HG03571 (cell line): ENCODE measurements around the gene UBE4A.
A peak's percentile ranks its signal among the peaks of the same experiment; 100 is the strongest.
"Not testable (repeated sequence)": the region's sequence is repeated elsewhere in the genome, so short reads cannot be mapped to it uniquely, and the experiment has no call there.

ENCODE experiments used
- ATAC-seq: cut with Tn5 transposase; IDR thresholded peaks from one replicate; pipeline ENCODE4 v1.9.1; 2021; ENCODE audit not compliant: unreplicated experiment

Gene UBE4A

DNA sequence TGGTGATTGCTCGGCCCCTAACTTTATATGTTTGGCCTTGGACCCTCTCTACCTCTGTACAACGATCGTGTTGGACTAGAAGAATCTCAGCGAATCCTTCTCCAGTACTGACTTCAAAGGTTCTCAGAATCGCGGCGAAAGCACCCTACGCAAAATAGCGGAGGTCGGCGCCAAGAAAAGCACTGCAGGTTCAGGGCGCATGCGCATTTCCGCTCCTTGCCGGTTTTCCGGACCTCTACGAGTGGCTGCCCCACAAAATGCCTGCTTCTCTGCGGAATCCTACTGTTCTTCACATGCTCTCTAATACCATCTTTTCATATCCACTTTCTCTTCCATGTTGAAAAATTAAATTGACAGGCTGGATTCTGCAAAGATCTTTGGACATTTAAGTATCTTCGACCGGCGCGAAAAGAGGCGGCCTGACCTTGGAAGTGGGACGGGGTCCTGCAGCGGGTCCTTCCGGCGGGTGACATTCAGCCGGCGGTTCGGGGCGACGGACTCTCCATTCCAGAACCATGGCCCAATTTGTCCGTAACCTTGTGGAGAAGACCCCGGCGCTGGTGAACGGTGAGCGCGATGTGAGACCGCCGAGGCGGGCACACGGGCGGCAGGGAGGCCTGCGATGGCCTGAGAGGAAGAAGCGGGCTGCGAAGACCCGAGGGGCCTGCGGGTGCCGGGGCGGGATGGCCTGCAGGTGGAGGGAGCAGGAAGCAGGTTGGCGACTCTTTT is 41.9 kb downstream of the UBE4A start, which contains the start of gene ATP5MG:
TSS of gene ATP5MG (plus strand) at position 456 of the 729 bp plus-strand sequence. CDS start at position 516, 60 bp downstream.
- ATAC-seq, result peak; percentile 48

DNA sequence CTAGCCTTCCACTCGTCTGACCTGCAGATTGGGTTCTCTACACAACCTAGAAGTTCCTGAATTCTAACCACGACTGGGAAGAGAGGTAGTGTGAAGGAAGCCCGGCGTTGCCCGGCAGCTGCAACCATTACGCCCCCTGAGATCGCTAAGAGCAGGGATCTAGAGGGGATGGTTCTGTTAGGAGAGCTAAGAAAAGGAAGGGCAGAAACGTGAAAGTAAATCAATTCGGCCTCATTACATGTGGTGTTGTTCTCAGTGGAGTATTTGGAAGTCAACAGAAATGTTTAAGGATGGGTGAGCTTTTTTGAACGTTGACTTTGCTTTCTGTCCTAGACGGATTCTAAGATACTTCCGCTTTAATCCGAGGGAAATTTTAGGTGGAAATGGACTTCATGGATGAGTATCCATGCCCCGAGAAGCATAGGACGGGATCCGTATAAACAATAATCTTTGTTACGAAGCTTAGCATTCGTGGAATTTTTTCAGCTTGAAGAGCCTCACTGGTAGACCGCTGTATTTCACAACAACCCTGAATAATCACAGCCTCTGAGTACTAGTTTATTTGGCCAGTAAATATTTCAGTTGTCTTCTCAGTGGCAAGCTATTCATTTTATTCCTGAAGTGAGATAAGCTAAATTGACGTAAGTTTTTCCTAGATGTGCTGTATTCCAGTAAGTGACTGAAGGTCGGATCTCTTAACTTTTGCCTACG is 42.6 kb downstream of the UBE4A start:
- no peak for ATAC-seq

DNA sequence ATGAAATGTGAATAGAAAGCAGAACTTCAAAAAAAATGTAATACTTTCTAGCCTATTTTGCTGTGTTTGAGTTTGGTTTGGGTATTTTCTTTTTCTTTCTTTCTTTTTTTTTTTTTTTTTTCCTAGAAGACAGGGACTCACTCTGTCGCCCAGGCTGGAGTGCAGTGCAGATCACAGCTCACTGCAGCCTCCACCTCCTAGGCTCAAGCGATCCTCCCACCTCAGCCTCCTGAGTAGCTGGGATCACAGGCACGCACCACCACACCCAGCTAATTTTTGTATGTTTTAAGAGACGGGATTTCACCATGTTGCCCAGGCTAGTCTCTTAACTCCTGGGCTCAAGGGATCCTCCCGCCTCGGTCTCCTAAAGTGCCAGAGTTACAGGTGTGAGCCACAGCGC is 43.2 kb downstream of the UBE4A start:
- not testable (repeated sequence) for ATAC-seq

DNA sequence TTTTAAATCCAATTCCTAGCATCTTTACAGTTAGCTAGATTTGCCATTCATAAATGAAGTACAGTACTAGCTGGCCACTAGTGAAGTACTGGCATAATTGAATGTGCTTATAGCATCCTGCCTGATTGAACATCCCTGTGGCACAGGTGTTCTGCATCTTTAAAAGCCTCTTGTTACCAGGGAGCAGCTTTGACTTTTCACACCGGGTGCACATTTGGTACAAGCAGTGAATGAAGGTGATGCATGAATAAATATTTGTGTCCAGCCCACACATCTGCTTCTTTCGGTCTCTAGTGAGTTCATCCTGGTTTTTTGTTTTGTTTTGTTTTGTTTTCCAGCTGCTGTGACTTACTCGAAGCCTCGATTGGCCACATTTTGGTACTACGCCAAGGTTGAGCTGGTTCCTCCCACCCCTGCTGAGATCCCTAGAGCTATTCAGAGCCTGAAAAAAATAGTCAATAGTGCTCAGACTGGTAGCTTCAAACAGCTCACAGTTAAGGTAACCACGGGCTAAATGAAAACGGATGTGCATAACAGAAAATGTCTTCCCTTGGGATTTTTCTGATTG is 47.3 kb downstream of the UBE4A start:
- ATAC-seq, result no peak

DNA sequence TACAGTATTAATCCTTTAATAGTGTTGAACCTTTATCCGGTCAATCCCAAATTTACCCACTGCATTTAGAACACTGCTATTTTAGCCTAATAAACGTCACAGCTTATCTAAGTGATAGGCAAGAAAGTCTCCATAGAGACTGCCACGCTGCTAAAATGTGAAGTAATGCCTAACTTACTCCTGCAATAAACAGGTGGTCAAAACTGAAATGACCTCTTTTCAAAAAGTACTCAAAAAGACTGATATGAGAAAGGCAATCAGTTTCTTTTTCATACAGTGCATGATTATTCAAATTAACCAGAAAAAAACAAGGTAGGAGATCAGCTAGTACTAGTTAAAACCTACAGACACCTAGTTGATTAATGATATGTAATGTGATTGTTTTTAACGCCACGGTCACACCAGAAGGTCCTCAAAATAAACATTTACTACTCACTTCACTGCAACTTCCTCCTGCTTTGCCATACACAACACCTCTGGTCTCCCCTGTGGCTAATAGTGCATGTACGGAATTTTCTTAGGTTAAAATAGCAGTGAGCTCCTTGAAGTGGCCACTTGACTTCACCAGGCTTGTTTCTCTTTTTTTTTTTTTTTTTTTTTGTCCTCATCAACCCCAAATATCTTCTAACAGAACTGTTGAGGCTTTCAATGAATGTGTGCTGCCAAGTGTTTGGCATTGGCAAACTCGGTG is 50.8 kb downstream of the UBE4A start:
- ATAC-seq, result no peak

DNA sequence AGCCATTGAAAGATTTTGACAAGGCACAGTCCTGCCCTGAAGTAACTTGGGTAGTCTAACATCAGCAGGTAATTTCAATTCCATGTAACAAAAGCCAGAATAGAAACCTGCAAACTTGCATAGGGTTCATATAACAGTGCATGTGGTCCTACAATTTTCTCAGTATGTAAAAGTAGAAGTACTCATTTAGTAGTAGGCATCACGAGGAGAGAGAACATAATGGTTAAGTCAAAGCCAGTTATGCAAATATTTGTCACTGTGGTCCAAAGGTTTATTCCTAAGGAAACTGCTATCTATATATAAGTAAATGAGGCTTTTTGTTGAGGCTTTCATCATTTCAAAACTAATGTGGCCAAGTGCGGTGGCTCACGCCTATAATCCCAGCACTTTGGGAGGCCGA is 52.1 kb downstream of the UBE4A start:
- no peak for ATAC-seq

DNA sequence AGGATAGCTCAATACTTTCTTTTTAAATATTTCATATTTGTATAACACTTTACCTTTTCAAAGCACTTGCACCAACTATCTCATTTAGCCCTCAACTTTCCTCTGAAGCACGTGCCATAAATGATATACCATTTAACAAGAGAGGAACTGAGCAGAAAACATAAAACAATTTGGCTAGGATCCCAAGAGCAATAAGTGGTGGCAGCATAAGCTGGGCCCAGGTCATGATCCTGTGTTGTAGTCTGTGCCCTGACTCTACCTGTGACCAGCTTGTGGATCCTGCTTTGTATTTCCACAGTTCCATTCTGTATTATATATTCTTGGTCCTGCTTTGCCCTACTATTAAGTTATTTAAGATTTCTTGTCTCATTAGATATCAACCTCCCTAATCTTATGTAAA is 53.5 kb downstream of the UBE4A start:
- no peak for ATAC-seq

DNA sequence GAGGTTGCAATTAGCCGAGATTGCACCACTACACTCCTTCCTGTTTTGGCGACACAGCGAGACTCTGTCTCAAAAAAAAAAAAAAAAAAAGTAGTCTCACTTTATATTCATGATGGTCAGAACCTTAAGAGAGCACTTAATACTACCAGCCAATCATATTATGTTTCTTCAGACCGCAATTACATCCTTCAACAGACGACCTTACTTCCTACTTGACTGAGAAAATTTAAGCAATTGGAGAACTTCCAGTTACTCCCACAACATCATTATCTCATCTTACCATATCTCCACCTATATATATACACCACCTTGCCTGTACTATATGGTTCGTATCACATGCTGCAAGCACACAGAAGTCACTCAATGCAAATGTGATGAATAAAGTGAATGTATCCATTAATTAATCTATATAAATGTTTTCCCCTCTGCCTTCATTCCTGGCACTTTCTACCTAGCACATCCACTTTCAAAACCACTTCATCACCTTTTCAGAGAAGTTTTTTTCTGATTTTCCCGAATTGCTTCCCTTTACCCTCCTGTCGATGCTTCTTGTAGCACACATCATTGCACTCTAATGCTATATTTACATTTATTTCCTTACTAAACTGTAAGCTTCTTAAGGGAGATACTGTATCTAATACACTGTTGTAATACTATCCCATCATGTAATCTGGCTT is 55.8 kb downstream of the UBE4A start:
- ATAC-seq, result no peak

DNA sequence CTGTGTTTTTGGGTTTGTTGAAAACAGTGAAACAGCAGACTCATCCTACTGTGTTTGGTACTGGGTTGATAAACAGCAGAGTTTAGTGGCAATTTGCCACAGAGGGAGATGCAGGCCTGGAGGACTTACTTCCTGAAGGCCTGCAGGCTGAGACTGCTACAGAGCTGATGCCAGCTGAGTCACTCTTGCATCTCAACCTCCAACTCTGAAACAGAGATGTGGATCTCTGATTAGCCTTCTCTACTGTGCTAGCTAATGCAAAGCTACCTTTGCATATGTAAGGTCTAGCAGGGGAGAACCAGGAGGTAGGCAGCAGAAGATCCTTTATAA is 56.3 kb downstream of the UBE4A start:
- ATAC-seq, result no peak

DNA sequence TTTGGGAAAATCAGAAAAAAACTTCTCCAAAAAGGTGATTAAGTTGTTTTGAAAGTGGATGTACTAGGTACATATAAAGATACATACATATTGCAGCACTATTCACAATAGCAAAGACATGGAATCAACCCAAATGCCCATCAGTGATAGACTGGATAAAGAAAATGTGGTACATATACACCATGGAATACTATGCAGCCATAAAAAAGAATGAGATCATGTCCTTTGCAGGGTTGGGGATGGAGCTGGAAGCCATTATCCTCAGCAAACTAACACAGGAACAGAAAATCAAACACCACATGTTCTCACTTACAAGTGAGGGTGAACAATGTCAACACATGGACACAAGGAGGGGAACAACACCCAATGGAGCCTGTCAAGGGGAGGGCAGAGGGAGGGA is 57.5 kb downstream of the UBE4A start:
- not testable (repeated sequence) for ATAC-seq

DNA sequence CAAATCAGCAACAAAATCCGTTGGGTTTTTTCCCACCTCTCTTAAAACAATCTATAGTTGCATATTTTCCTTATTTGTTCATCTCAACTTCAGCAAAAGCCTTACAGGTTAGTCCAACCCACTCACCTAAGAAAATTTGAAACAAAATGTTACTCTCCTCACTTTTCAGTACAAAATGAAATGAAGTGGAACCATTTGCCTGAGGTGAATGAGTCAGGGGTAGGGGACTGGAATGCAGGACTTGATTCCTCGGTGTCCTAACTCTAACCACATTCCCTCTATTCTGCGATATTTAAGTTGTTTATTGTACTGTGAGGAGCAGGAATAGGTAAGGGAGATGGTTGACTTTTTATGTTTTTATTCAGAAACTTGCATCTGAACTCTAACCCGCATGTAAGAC is 58.4 kb downstream of the UBE4A start:
- no peak for ATAC-seq

DNA sequence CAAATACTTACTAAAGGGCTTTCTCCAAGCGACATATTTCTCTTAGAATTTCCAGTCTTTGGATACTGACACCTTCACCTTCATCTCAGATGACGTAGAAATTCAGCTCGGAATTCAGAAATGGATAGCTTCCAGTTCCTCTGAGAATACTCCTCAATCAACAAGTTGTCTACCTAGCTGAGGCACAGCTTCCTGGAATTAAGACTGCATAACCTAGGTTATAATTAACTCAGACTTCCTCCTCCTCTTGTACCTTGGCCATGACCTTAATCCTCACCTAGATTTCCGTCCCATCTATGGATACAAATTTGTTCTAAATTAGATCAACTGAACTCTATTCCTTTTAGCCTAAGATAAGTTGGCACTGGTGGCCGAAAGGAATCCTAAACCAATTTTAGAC is 59.4 kb downstream of the UBE4A start:
- no peak for ATAC-seq

DNA sequence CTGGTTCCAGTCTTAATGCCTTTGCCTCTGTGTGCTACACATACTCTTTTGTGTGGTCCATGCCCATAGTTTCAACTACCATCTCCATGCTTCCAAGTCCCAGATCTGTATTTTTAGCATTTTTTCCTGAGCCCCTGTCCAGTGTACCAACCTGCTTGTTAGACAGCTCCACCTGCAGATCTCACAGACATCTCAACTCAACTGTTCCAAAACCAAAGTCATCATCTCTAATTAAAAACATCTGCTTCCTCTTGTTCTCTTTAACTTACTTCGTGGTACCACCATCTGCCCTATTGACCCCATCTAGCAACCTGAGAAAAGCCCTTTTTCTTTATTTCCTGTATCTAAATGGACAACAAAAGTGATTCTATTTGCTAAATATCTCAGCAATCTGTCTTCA is 68.3 kb downstream of the UBE4A start:
- ATAC-seq, result no peak

DNA sequence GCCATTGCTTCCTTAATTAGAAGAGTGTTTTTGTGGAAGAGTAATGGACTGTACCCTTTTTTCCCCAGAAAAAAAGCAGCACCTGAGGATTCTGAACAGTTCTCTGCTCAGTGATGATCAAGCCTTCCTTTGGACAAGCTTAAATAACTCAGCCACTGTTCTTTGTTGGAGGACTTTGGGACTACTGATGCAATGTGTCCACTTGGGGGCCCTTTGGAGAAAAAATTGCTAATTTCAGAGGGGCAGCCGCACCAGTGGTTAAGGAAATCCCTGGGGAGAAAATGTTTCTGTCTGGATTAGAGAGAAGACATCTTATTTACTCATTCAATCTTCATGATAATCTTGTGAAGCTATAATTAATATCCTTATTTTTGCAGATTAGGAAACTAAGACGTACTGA is 71.6 kb downstream of the UBE4A start:
- ATAC-seq, result no peak

DNA sequence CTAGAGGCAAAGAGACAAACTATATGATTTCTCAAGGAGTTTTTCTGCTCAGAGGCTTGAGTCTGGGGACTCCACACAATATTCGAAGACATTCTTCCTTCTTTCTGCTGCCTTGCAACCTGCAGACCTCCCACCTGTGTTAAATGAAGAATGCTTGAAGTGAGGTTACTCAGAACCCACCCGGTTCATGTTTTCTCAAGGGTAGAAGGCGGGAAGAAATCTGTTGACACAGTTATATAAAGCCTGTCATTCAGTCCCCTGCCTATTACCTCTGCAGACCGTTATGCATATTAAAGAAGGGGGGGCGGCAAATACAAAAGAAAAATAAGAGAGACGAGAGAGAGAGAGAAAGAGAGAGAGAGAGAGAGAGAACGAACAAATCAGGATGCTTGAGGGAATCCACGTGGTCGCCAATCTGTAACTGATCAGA is 74.7 kb downstream of the UBE4A start:
- ATAC-seq, result no peak

DNA sequence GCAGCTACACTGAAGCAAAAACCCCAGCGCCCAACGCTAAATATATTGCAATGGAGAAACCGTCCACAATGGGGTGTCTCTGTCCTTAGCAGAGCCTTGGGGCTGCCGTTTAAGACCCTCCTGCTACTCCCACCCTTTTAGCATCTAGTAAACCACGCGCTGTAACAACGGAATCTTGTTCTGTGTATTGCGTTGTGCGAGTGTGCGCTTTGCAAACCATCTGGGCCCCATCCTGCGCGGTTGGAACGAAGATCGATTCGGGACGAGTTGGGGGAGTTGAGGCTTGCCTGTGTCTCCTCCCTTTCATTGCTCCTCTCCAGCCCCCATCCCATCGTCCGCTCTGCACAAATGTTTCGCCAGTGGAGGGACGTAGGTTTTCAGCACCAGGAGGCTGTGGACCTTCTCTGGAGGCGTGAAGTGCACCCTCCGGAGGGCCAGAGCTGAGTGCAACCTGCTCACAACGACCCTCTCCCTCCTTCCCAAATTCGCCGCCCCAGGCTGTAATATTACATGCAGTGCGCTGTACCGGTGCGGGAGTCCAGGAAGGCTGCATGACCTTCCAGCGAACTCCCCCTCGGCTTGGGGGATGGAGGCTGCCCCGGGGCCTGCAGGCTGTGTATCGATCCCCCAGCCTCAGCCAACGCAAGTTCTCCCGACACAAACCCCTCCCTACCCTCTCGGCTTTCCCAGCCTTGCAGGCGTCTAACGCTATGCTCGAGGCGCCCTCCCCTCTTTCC is 75.3 kb downstream of the UBE4A start:
- no peak for ATAC-seq

DNA sequence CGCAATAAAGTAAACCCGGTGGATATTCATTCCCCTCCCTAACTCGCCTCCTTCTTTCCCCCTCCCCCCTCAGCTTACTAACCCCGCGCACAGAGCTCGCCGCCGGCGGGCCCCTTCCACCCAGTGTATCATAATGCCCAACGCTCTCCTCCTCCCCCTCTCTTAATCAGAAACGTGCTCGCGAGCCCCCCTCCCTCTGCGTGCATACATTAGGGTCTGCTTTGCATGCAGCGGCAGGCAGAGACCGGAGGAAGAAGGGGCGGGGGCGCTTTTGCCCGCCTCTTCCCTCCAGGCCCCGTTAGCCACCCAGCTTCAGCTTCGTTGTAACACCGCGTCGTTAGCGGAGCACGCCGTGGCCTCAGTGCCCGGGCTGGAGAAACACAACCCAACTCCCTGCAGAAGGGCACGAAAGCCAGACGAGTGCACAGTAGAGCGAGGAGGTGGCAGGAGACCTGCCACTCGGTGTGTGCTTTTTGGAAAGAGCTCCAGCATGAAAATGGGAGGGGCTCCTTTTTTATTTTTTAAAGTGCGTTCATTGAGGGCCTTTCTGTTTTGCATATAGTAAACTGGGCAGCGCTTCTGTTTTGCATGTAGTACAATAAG is 76.0 kb downstream of the UBE4A start:
- no peak for ATAC-seq

DNA sequence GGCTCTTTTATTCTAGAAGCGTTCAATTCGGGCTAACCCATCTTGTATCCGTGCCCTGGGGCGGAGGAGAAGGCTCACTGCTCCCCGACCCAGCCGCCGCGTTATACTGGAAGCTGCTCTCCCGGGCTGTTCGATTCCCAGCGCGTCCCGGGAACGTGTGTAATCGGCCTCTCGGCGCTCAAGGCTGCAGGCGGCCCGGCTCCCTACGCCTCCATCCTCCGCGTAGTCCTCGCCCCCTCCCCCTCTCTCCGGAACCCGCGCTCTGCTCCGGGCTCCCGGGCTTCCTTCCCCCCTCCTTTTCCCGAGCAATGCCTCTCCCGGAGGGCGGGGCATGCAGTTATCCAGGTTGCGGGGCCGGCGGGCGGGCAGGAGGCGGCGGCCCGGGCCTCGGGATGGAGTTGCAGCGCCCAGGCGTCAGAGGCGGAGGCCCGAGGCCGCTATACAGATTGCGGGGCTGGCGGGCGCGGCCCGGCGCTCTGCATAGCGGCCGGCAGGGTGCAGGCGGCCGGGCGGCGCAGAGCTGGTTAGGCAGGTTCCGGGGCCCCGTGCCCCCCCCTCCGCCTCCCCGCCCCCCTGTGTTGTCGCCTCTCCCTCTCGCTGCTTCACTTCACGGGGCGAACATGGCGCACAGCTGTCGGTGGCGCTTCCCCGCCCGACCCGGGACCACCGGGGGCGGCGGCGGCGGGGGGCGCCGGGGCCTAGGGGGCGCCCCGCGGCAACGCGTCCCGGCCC is 76.7 kb downstream of the UBE4A start, which contains the start of gene KMT2A:
TSS of gene KMT2A (plus strand) at position 600 of the 732 bp plus-strand sequence. CDS start at position 621, 21 bp downstream.
- peak; percentile 42 for ATAC-seq

DNA sequence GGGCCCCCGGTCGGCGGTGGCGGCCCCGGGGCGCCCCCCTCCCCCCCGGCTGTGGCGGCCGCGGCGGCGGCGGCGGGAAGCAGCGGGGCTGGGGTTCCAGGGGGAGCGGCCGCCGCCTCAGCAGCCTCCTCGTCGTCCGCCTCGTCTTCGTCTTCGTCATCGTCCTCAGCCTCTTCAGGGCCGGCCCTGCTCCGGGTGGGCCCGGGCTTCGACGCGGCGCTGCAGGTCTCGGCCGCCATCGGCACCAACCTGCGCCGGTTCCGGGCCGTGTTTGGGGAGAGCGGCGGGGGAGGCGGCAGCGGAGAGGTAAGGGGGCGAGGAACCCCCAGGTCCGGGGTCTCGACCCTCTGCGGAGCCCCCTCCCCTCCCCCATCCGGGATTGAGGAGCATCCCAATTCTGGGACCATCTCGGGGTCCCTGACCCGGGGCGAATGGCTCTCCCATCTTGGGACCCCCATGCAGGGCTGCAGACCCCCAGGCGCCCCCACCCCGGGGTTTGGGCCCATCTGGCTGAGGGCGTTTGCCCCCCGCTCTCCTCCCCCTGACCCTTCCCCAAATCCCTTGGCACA is 77.3 kb downstream of the UBE4A start:
- peak; percentile 22 for ATAC-seq
